T-helper 17 cell (primary cell): ENCODE measurements around the gene ATAD2B. TPM values are rescaled to one million over a fixed set of nuclear protein-coding genes. Genes with fewer than 3 reads are reported as not detected.

Source experiments
- ATAC-seq: fragments of 150-1000 bp; cut with Tn5 transposase; 2 replicates; pipeline ENCODE4 v1.10.0; 2021; ENCODE audit warnings: mild to moderate bottlenecking, moderate library complexity
- DNase-seq, 3 donors: peaks; one replicate each; pipeline versions ENCODE4 v3.0.0 to v3.0.0-alpha.2; 2020 to 2021
- H3K9me3 ChIP-seq: one replicate; pipeline ENCODE4 v1.7.0; 2013; ENCODE audit warnings: low read length, mild to moderate bottlenecking; ENCODE audit not compliant: control insufficient read depth, poor library complexity, severe bottlenecking
- H3K27ac Mint-ChIP-seq: one replicate; pipeline ENCODE4 v1.8.0; 2022; ENCODE audit warnings: mild to moderate bottlenecking, moderate library complexity, mixed read lengths
- H3K27me3 Mint-ChIP-seq: one replicate; pipeline ENCODE4 v1.8.0; 2022; ENCODE audit warnings: mixed read lengths
- H3K36me3 Mint-ChIP-seq: one replicate; pipeline ENCODE4 v1.8.0; 2022; ENCODE audit warnings: low read depth, mixed read lengths
- H3K4me1 Mint-ChIP-seq: one replicate; pipeline ENCODE4 v1.8.0; 2022; ENCODE audit warnings: mild to moderate bottlenecking, mixed read lengths
- H3K4me3 Mint-ChIP-seq: one replicate; pipeline ENCODE4 v1.8.0; 2022; ENCODE audit warnings: mild to moderate bottlenecking, moderate library complexity, mixed read lengths
- total RNA-seq, 4 donors: library from RNA in 2 of 4; stranded (reverse) in 2 of 4; gene quantifications; one replicate each; pipeline ENCODE4 v1.2.3 and lab custom pipeline; 2022 to 2026

ATAD2B gene
- total RNA-seq, 2 donors from 2014 or later: 48.3 to 52.3 TPM

DNA sequence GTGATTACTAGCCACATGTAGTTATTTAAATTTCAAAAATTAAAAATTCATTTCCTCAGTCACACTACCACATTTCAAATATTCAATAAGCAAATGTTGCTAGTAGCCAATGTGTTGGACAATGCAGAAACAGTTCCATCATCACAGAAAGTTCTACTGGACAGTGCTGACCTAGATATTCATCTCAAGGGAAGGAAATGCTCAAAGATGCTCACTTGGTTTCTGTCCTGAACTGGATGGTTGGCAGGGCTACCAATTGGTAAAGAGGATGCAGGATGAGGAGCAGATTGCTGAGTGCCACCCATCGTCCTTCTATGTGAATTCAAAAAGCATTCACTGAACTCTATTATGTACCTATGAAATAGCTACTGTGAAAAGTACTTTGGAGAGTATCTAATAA lies 7.3 kb upstream of the ATAD2B start:
- Mint-ChIP-seq H3K27me3 (peaks cover 8% of the 10 kb centered on the region), H3K36me3 (peaks cover 5% of the 10 kb centered on the region), H3K27ac (no peak overlapping the region), H3K4me3 (no peak overlapping the region), H3K4me1 (peaks cover 9% of the 10 kb centered on the region)
- H3K9me3 ChIP-seq: no peaks in the 10 kb centered on the region
- ATAC-seq: no peak
- DNase-seq: no peak

DNA sequence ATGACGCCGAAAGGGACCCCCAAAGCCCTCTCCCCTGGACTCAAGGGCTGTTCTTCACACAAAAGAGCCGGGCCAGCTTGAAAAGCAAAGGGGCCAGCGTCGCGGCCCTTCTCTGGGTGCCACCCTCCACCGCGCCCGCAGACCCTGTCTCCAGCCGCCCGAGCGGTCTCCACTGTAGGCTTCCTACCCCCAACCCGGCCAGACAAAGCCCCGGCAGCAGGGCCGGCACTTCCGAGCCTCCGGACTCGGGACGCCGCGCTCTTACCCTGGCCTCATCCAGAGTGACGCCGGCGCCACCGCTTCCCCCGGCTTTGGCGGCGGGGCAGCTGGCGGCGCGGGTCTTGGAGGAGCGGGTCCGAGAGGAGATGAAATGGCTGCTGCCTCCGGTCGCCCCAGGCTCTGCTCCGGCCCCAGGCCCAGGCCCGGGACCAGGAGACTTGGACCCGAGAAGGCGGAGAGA lies 603 bp downstream of the ATAD2B start:
- ATAC-seq (no peak), DNase-seq (peak in 1 of 3 donors; percentile 21)
- peaks cover 38% of the 10 kb centered on the region for H3K4me1 Mint-ChIP-seq
- H3K36me3 Mint-ChIP-seq: peaks cover 8% of the 10 kb centered on the region
- no peaks in the 10 kb centered on the region for H3K27me3 Mint-ChIP-seq
- no peaks in the 10 kb centered on the region for H3K9me3 ChIP-seq
- peak overlapping the region; percentile 98 for H3K27ac Mint-ChIP-seq
- H3K4me3 Mint-ChIP-seq: peak overlapping the region; percentile 97

DNA sequence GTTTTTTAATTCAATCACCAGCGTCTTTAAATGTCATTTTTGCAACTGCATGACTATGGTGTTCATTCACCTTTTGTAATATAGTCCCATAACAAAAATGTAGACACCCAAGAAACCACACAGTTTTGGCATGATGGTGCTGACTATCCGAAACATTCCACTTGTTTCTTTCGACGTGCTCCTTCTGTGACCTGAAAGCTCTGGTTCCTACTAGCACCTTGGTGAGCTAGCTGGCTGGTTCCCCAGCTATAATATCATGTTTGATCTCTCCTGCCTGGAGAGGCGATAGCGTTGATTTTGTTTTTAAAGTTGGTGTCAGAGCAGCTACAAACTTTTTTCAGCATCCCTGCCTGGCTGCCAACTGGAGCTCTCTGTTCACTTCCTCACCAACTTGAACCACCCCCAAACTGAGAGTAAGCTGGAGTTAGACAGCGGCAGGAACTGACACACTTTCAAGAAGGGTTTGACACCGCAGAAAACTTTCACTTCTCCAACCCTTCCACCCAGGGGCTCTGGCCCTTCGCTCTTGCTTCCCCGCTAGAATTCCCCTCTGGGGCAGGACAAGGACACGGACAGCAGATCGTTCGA lies 1.1 kb downstream of the ATAD2B start:
- H3K9me3 ChIP-seq: no peaks in the 10 kb centered on the region
- H3K4me1 Mint-ChIP-seq: peaks cover 38% of the 10 kb centered on the region

DNA sequence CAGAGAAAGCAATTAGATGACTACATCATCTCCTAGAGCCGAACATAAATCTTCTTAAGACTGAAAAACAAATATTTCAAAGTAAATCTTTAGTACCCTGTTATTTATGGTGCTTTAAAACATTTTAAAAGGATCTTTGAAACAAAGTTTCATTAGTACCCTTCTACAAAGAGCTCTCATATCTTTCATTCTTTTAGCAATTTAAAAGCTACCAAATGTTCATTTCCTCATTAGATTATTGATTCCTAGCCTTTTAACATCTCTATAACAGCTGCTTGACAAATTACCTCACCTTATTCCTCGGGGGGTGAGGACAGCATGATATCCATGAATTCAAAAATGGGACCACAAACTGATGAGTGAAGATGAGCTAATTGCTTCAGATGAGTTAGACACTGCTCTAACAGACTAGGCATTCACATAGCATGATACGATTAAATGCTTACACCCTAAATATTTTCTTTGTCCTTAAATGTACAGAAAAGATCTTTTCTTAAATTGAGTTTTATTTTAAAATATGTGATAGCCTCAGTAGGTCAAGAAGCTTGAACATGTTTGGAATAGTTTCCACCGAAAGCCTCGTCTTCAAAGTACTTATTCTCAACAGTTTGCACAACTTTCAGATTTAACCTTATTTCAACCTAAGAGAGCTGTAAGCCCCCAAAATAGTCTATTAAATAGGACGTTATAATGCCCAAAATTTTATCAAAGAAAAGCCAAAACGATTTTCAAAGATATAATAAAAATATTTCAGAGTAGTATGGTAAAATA lies 2.1 kb downstream of the ATAD2B start:
- Mint-ChIP-seq H3K27ac (peak overlapping the region; percentile 98), H3K36me3 (peaks cover 6% of the 10 kb centered on the region), H3K27me3 (no peaks in the 10 kb centered on the region), H3K4me1 (peaks cover 37% of the 10 kb centered on the region), H3K4me3 (peak overlapping the region; percentile 21)
- no peaks in the 10 kb centered on the region for H3K9me3 ChIP-seq
- no peak for ATAC-seq
- DNase-seq: no peak

More for the DNA sequence above, 1.1 kb downstream of the ATAD2B start:
- DNase-seq (peak in 2 of 3 donors; percentile 30 to 40), ATAC-seq (peak; percentile 47)
- peak overlapping the region; percentile 97 for H3K4me3 Mint-ChIP-seq
- peak overlapping the region; percentile 98 for H3K27ac Mint-ChIP-seq
- H3K27me3 Mint-ChIP-seq: no peaks in the 10 kb centered on the region
- peaks cover 8% of the 10 kb centered on the region for H3K36me3 Mint-ChIP-seq

DNA sequence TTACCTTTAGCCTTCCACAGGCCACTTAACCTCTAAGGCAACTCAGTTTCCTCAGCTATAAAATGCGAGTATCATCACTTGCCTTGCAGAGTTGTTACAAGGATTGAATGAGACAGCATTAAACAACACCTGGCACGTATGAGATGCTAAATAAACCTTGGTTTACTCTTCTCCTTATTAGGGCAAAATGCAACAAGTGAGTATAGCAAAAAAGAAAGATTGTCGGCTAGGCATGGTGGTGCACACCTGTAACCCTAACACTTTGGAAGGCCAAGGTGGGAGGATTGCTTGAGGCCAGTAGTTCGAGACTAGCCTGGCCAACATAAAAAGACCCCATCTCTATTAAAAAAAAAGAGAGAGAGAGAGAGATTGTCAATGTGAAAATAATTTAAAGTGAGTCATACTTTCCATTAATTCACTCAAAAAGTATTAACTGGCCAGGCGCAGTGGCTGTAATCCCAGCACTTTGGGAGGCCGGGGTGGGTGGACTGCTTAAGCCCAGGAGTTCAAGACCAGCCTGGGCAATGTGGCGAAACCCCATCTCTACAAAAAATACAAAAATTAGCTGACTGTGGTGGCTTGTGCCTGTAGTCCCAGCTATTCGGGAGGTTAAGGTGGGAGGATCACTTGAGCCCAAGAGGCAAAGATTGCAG lies 8.0 kb downstream of the ATAD2B start:
- H3K36me3 Mint-ChIP-seq: peaks cover 2% of the 10 kb centered on the region
- DNase-seq (no peak), ATAC-seq (no peak)
- peak overlapping the region; percentile 47 for H3K27ac Mint-ChIP-seq
- no peaks in the 10 kb centered on the region for H3K27me3 Mint-ChIP-seq
- peaks cover 41% of the 10 kb centered on the region for H3K4me1 Mint-ChIP-seq
- peak overlapping the region; percentile 61 for H3K4me3 Mint-ChIP-seq
- H3K9me3 ChIP-seq: no peaks in the 10 kb centered on the region

DNA sequence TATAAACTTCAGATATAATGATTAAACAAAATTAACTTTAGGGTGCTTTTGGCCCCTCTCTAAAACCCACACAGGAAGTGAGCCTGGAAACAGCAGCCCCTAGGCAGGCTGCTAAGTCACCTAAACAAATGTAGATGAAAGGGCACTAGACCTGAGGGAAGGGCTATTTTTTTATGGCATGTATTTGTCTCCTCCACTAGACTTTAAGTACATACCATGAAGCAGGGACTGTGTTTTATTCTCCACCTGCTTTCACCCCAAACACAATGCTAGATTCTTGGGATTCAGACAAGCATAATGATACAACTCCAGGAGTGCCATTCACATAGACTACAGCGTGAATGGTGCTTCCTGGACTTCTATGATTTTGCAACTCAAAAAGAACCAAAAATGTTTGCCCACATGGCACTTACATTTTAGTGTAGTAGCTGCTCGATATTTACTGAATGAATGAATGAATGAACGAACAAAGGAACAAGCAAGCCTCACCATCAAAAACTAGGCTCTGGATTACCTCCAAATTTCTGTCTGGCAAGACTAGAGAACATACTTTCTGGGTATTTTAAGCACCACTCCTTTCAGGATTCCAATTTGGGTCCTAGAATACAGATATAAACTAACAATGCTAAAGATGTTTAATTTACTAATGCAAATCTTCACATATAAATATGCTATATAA lies 10.1 kb downstream of the ATAD2B start:
- DNase-seq (no peak), ATAC-seq (peak; percentile 63)
- no peaks in the 10 kb centered on the region for H3K36me3 Mint-ChIP-seq
- no peak overlapping the region for H3K4me3 Mint-ChIP-seq
- no peaks in the 10 kb centered on the region for H3K9me3 ChIP-seq
- H3K27ac Mint-ChIP-seq: no peak overlapping the region
- H3K4me1 Mint-ChIP-seq: peaks cover 31% of the 10 kb centered on the region
- no peaks in the 10 kb centered on the region for H3K27me3 Mint-ChIP-seq

DNA sequence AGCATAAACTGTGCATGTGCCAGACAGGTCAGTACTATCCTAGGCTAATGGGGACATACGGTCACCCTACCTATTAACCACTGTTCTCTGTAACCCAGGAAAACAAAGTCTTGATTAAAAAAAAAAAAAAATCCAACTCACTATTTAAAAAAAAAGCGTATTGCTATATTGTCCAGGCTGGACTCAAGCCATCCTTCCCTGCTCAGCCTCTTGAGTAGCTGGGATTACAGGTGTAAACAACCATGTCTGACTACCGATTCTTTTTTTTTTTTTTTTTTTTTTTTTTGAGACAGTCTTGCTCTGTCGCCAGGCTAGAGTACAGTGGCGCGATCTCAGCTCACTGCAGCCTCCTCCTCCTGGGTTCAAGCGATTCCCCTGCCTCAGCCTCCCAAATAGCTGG lies 11.6 kb downstream of the ATAD2B start:
- H3K36me3 Mint-ChIP-seq: no peaks in the 10 kb centered on the region
- no peak overlapping the region for H3K4me3 Mint-ChIP-seq
- H3K27me3 Mint-ChIP-seq: no peaks in the 10 kb centered on the region
- ATAC-seq (no peak), DNase-seq (no peak)
- no peaks in the 10 kb centered on the region for H3K9me3 ChIP-seq
- no peak overlapping the region for H3K27ac Mint-ChIP-seq
- peaks cover 35% of the 10 kb centered on the region for H3K4me1 Mint-ChIP-seq

DNA sequence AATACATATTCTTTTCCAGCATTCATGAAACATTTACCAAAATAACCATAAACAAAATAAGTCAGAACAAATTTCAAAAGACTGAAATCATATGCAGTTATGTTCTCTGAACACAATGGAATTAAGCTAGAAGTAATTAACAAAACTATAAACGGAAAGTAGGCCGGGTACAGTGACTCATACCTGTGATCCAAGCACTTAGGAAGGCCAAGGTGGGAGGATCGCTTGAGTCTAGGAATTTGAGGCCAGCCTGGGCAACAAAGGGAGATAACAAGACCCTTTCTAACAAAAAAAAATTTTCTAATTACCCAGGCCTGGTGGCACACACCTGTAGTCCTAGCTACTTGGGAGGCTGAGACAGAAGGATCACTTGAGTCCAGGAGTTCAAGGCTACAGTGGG lies 14.9 kb downstream of the ATAD2B start:
- no peaks in the 10 kb centered on the region for H3K36me3 Mint-ChIP-seq
- H3K4me1 Mint-ChIP-seq: peaks cover 26% of the 10 kb centered on the region
- ATAC-seq (no peak), DNase-seq (no peak)
- H3K27ac Mint-ChIP-seq: no peak overlapping the region
- H3K4me3 Mint-ChIP-seq: no peak overlapping the region
- H3K9me3 ChIP-seq: no peaks in the 10 kb centered on the region
- no peaks in the 10 kb centered on the region for H3K27me3 Mint-ChIP-seq

DNA sequence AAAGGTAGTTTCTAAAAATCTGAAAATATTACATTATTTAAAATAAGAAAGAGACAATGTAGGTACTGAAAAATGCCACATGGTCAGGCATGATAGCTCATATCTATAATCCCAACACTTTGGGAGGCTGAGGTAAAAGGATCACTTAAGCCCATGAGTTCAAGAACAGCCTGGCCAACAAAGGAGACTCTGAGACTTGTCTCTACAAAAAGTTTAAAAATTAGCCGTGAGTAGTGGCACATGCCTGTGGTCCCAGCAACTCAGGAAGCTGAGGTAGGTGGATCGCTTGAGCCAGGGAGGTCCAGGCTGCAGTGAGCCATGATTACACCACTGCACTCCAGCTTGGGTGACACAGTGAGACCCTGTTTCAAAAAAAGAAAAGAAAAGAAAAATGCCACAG lies 21.8 kb downstream of the ATAD2B start:
- H3K27me3 Mint-ChIP-seq: no peaks in the 10 kb centered on the region
- H3K27ac Mint-ChIP-seq: no peak overlapping the region
- H3K36me3 Mint-ChIP-seq: peaks cover 4% of the 10 kb centered on the region
- ATAC-seq (no peak), DNase-seq (no peak)
- H3K9me3 ChIP-seq: no peaks in the 10 kb centered on the region
- H3K4me3 Mint-ChIP-seq: no peak overlapping the region
- peaks cover 24% of the 10 kb centered on the region for H3K4me1 Mint-ChIP-seq

DNA sequence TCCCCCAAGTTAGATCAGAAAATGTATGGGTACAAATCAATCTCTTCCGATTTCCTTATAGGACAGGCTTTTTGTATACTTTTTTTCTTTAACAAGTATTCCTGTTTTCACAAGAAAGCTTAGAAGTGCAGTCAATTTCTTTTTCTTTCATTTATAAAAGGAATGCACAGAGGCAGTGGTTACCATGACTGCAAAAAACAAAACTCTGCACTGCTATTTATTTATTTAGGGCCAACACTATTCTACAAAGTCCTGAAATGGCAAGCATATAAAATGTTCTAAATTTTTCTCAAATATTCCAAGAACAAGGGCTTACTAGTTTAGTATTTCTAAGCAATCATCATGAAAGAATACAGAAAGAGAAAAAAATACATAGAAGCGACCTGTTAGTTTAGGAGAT lies 22.2 kb downstream of the ATAD2B start:
- no peak for DNase-seq
- no peaks in the 10 kb centered on the region for H3K9me3 ChIP-seq
- no peak overlapping the region for H3K4me3 Mint-ChIP-seq
- ATAC-seq: no peak
- peaks cover 4% of the 10 kb centered on the region for H3K36me3 Mint-ChIP-seq
- H3K27me3 Mint-ChIP-seq: no peaks in the 10 kb centered on the region
- no peak overlapping the region for H3K27ac Mint-ChIP-seq
- H3K4me1 Mint-ChIP-seq: peaks cover 24% of the 10 kb centered on the region

DNA sequence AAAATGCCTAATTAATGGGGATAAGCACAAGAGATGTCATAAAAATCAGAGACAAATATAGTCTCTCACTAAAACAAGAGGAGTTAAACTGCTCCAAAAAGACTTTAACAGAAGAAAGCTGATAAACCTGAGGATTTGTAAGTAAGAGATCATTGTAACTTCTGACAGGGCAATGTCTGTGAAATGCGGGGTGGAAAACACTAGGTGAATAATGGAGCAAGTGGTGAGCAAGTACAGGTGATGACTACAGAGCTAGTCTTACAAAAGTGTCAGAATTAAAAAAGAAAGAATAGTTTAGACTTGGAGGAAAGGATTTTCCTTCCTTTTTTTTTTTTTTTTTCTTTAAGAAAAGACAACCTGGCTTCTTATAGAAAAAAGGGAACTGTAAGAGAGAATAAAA lies 22.7 kb downstream of the ATAD2B start:
- no peak overlapping the region for H3K4me3 Mint-ChIP-seq
- no peaks in the 10 kb centered on the region for H3K27me3 Mint-ChIP-seq
- no peaks in the 10 kb centered on the region for H3K9me3 ChIP-seq
- H3K27ac Mint-ChIP-seq: peak overlapping the region; percentile 8
- DNase-seq (no peak), ATAC-seq (no peak)
- H3K36me3 Mint-ChIP-seq: peaks cover 4% of the 10 kb centered on the region
- H3K4me1 Mint-ChIP-seq: peaks cover 22% of the 10 kb centered on the region

DNA sequence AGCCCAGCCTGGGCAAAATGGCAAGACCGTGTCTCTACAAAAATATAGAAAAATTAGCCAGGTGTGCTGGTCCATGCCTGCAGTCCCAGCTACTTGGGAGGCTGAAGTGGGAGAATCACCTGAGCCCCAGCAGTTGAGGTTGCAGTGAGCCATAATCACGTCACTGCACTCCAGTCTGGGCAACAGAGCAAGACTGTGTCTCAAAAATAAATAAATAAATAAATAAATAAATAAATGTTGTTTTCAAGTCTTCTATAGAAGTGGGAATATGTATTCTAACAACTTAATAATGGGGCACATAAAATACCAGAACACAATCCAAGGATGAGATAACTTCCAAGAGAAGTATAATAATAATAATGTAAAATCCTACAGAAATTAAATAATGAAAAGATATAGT lies 23.9 kb downstream of the ATAD2B start:
- peaks cover 25% of the 10 kb centered on the region for H3K4me1 Mint-ChIP-seq
- H3K4me3 Mint-ChIP-seq: no peak overlapping the region

More for the DNA sequence above, 23.9 kb downstream of the ATAD2B start:
- DNase-seq (no peak), ATAC-seq (no peak)
- no peak overlapping the region for H3K27ac Mint-ChIP-seq
- no peaks in the 10 kb centered on the region for H3K27me3 Mint-ChIP-seq
- no peaks in the 10 kb centered on the region for H3K9me3 ChIP-seq
- peaks cover 4% of the 10 kb centered on the region for H3K36me3 Mint-ChIP-seq
